GM23248 (cell line): Measurements from ENCODE around the gene RNFT2.

Experiments
- EZH2 ChIP-seq: fragments of 200-600 bp; sonication (generic); IDR thresholded peaks from 2 replicates; pipeline ENCODE4 v1.6.1; 2018; ENCODE audit warnings: antibody characterized with exemption, mild to moderate bottlenecking; ENCODE audit not compliant: insufficient read depth, poor library complexity, severe bottlenecking
- EZH2phosphoT487 ChIP-seq: fragments of 200-600 bp; sonication (generic); IDR thresholded peaks from 2 replicates; pipeline ENCODE4 v1.6.1; 2018; ENCODE audit warnings: antibody characterized with exemption, moderate library complexity, mild to moderate bottlenecking, low read depth; ENCODE audit not compliant: insufficient read depth

DNA sequence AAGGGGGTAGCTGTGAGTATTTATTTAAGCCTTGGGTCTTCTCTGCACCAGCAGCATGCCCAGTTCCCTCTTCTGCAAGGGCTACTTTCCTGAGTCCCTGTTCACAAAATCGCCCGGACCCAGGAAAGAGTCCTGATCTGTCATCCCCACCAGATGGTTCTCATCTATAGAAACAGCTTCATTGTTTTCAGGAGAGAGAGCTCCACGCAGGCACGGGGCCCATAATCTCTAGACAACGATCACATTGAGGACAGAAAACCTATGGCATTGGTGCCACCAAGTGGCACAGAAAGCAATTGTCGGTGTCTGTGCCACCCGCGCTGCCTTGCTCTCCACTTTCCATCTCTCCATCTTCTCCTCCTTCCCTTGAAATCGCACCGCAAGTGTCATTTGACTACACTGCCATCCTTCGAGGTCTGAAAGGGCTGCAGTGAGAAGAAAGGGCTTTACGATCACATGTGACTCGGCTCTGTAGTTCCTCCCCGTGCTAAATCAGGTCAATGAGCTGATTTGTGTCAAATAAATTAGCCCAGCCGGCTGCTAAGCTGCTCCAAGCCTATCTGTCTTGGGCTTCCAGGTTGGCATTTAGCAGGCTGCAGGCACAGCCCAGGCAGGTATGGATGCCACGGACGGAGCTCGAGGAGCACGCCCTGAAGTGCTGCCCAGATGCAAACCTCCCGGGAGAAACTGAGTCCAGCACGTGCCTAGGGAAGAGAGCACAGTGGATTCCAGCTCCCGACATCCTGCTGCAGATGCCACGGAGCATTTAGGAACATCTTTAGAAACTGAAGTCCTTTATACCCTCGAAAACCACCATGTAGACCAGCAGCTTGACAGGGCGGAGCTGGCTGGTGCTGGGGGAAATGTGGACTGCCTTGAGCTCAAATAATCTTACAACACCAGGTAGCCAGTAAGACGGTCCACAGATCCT, 29.0 kb upstream of the RNFT2 start:
- TF ChIP-seq EZH2phosphoT487 (no peak), EZH2 (no peak)
